ENCODE results near the gene MARCHF3.
"Not testable (repeated sequence)": the region's sequence is repeated elsewhere in the genome, so short reads cannot be mapped to it uniquely, and the experiment has no call there.

The MARCHF3 gene

DNA sequence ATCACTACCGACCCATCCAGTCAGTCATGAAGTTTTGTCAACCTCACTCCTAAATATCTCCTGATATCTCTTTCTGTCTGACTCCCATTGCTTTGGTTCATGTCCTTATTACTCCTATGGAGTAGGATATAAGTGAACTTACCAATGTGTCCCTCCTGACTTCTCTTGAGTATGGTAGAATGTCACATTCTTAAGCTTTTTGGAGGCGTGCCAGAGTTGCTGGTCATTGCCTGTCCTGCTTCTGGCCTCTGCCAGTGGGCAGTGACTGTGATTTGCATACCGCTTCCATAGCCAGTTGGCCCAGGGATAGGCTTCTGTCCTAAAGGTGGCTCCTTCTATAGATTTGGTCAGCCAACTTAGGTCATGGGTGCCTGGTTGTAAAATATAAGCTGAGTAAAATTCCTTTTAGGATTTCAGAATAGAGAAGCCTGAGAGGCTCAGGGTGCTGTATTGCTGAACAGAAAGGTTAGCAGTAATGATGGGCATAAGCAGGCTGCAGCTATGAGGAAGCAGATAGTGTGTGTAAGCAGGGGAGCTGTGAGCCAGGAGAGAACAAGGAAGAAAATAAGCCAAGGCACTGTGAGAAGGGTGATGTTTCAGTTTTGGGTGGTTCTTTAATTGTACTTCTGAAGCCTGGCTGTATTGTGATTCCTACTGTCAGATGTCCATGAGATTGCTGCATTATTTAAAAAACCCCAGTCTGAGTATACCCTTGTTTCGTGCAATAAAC, 16.1 kb upstream of the MARCHF3 start:
- no peak for DNase-seq (ENCODE audit: low spot score)

DNA sequence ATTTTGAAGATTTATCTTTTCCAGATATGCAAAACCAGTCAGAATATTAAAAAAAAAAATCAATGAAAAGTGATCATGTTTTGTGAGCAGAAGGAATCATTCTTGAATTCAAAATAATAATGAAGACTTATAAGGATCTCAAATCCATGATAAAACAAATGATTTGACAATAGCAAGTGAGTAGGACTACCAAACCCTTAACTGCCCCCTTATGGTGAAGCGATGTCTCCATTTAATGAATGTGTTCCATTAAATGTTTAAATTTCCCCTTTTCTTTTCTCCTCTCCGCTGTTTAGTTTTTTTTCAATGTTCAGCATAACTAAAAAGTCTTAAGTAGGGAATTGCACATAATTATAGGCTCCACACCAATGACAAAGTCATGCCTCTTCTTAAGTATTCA, 12.2 kb upstream of the MARCHF3 start:
- no peak for DNase-seq (ENCODE audit: low spot score)

DNA sequence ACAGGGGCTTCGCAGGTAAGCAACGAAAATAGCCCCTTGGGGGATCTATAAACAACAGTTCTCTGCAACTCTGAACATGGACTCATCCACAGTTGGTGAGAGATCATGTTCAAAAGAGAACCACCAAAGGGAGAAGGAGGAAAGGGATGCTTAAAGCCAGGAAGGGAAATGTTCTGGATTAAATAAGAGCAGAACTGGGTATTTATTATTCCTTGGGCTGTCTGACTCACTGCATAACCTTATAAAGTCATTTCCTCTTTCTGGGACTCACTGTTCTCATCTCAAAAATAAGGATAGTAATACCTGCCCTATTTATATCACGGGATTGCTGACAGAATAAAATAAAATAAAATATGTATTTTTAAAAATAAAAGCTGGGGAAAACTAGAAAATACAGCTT, 11.2 kb upstream of the MARCHF3 start:
- no peak for DNase-seq (ENCODE audit: low spot score)

DNA sequence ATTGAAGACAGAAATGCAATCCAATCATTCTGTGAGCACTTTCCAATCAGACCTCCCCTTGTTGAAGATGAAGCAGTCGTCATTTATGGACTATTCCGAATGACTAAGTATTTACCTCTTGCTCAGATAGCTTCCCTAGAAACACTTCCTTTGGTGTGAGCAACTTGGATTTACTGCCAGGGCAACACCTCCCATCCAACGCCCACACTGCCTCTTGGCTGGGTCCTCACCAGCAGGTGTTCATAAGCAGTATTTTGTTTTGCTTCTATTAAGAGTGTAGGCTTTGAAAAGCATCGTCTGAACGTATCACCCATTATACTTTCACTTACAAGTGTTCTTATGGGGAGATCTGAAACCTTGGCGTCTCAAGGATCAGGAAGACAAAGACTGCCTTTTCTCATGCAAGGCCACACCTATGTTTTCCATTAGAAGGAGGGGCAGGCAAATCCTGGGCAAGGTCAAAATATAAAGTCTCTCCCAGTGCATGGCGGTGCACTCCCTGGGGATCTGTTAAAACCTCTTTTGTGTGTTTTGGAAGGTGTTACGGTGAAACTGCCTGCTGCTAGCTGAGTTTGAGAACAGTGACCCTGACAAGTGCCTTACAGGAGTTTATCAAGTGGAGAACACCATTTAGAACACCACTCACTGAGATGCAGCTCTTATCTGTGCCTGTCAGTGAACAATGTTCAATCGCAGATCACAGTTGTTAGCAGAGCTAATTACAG, 10.6 kb upstream of the MARCHF3 start:
- no peak for DNase-seq (ENCODE audit: low spot score)

DNA sequence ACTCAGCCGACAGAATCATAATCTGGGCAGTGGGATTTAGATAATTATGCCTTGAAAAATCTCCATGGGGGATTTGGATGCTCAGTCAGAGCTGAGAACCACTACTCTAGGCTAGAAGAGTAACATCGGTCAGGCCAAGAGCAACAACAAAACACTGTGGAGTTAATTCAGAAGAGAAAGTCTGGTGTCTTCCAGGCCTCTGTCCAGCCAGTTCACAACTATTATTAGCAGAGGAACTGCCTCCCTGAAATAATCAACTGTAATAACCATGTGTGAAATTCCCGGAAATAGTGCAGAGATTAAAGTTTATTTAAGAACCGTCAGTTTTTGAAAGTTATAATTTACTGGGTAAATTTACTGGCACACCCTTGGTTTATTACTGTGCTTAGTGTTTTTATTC, 8.2 kb upstream of the MARCHF3 start:
- no peak for DNase-seq (ENCODE audit: low spot score)

DNA sequence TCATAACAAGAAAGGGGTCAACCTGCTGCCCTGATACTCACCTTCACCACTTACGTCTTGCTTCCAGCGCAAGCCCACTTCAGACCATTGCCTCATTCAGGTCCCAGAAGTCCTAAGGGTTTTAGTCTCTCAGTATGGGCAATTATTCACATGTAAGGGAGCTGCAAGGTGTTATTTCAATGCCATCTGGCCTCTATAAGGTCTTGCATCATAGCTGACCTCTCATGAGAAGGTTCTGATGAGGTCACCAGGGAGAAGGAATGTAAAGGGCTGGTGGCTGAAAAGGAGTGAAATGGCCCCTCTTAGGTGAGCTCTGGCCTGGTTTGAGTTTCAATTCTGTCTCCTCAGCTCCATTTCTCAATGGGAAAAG, 1.5 kb upstream of the MARCHF3 start:
- no peak for DNase-seq (ENCODE audit: low spot score)

DNA sequence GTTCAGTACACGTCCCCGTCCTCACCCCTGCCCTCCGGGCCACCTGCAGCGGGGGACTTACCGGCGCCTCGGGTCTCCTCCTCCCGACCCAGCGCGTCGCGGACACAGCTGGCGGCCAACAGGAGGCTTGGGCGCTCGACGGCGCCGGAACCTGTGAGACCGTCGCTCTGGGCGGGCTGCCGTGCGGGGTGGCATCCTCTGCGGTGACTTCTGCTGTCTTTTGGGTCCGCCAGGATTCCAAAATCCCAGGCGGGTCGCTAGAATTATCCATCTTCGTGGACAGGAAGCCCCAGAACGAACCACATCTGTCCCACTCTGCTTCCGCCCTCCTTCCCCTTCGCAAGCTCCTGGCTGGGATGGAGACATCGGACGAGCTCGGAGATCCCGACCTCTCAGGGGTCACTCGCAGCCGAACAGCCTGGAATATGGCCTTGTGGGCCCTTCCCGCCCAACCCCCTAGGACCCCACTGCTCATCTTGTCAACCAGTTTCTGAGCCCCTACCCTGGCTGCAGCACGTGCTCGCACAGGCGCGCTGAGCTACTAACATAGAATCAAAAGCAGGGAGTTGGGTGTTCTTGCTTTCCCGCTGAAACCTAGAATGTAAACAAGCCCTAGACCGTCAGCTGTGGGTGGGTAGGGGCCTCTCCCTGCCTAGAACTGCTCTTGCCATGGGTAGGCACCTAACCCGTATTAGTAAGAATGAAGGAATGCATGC, 947 bp upstream of the MARCHF3 start:
- DNase-seq (ENCODE audit: low spot score), result no peak

DNA sequence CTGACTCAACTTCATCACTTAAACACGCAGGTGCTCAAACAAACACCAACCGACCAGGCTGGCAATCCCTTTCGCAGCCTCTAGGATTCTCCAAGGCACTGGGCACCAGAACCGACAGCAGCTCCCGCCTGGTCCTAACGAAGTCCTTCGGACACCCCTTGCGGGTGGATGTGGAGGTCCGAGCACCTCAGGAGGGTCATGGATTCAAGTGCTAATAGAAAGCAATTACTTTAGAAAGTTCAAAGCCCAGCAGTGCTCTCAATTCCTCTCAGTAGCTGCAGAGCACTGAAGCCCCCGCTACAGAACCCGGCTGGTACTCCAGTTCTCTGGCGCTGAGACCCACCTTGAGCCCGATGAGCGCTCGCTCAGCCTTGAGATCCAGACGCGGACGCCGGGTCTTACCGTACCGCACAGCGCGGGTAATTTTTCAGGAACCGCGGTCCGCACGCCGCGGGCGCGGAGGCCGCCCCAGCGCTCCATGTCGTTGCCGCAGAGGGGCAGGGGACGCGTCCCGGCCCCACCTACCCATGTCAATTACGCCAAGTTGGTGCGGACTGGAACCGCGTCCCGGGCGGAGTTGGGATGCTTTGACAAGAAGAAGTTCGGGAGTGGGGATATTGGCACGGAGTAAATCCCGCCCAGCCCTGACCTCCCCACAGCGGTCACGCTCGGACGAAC, 638 bp downstream of the MARCHF3 start:
- DNase-seq (ENCODE audit: low spot score), result no peak

DNA sequence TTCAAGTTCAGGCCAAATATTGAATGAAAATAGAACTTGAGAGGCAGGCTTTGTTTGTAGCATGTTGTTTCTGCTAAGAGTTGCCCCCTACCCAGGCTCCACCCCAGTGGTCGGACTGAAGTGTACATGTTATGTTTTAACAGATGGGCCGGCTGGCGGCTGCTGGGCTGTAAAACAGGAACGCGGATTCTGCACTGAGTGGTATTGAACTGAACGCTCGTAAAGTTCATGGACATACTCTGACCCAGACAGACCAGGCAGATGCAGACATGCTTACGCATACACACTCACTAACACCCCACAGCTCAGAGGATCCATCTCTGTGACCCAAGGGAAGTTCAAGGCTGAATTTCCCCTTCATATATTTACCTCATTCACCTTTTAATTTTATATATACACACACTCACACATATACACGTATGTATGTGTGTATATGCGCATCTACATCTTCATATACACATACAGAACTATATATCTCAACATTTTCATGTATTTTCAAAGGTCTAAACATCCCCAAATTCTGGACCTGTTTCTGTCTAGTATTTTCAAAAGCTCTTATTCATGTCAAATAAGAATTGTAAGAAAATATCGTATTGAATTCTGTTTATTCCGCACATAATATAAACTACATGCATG, 1.4 kb downstream of the MARCHF3 start:
- no peak for DNase-seq (ENCODE audit: low spot score)

DNA sequence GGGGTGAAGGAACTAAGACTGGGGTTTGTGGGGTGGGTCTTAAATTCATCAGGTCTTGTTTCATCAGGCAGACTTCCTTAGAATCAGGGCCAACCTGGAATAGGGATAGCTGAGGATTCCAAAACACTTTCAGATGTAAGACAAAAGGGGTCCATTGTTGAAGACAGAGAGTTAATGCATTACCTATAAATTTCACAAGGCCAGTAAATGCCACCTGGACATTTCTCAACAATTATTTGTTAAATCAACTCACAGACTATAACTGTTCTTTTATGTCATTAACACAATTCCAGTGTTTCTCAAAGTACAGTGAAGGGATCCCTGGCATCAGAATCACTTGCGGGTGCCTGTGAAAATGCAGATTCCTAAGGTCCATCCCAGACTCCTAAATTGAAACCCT, 2.8 kb downstream of the MARCHF3 start:
- no peak for DNase-seq (ENCODE audit: low spot score)

DNA sequence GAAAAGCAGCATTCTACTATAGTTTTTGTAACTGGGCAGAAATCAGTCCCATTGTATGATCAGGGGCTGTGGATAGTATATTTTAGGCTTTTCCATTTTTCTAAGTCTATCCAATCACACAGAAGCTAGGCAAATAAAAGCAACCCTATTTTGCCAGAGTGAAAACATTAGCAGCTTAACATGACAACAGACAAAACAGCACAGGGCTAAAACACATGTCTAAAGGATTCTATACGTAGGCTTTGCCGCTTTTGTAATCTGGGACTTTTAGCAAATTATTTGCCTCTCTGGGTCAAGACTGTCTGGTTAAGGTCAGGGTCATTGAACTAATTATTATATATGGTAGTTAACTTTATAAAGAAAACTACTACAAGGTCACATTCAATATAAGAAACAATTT, 4.2 kb downstream of the MARCHF3 start:
- DNase-seq (ENCODE audit: low spot score), result no peak

DNA sequence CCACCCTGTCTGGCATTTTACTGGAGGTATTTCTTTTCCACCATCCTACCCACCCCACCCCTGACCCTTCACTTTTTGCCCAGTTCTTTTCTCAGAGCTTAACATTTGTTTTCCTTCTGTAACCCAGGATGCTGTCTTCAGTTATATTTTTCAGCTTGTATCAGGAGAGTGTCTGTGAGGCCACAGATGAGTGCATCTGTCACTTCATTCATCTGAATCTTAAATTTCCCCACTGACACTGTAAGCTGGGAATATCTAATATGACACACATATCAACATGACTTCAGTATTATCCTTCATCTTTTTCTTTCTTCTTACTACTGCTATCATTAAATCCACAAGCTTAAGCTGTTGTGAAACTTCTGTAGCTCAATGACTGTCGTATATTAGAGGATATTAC, 4.9 kb downstream of the MARCHF3 start:
- DNase-seq (ENCODE audit: low spot score), result no peak

DNA sequence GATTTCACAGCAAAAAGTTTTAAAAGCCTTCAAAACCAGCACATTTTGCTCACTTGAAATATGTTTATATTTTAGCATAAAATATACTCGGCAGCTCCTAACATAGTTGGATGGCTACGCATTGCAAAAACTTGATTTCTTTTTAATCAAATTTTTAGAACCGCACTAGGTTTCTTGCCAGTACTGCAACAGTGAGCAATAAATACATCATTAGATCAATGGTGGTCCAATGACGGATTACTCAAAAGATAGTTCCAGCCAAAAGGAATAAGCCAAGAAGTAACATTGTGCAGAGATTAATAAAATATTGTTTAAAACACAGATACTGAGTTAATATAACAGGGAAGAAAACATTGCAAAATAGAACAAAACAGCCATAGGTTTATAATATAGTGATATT, 5.5 kb downstream of the MARCHF3 start:
- no peak for DNase-seq (ENCODE audit: low spot score)

DNA sequence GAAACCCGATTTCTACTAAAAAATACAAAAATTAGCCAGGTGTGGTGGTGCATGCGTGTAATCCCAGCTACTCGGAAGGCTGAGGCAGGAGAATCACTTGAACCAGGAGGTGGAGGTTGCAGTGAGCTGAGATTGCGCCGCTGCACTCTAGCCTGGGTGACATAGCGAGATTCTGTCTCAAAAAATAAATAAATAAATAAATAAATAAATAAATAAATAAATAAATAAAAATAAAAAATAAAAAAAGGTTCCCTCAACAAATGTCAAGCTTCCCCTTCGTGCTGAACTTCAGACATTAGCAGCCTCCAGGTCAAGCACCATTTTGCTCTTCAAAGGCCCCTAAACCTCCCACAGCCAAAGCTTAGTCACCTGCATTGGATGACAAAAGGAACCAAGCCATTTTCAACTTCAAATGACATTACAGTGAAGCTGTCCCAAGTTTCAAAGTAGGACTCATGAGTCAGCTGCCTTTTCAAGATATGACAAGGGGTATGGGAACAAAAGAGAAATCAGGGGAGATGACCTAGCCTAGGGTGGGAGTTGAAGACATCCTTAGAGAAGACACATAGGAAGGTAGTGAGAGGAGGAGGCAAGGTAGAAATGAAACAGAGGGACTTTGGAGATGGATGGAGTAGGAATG, 6.7 kb downstream of the MARCHF3 start:
- not testable (repeated sequence) for DNase-seq (ENCODE audit: low spot score)

DNA sequence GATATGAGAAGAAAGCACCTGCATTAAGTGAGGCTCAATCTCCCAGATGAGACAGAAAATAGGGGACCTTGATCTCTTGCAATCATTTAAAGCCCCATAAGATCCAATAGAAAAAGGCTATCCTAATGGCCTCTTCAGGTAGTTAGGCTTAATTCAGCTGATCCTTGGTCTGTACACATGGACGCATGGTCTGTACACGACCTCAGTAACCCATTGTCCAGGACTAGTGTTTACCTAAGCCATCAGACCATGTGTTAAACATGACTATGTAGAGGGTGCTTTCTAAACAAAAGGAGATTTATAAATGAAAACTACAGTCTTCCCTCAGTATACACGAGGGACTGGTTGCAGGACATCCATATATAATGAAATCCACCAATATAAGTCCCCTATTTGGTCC, 7.5 kb downstream of the MARCHF3 start:
- no peak for DNase-seq (ENCODE audit: low spot score)

DNA sequence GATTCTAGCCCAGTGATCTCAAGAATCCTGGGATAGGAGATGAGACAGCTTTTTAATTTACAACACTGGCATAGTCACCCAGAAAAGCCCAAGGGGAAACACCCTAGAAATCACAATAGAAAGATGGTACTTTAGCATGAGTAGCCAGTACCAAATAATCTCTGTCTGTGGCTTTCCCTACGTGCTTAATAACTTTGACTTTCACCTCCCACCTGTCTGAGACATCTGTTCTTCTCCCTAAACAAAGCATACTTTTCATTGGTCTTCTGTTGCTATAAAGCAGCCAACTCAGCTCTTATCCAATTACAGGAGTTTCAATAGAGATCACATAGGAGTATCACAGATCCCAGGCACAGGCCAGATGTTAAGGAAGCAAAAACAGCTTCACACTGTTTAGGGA, 10.4 kb downstream of the MARCHF3 start:
- DNase-seq (ENCODE audit: low spot score), result no peak

DNA sequence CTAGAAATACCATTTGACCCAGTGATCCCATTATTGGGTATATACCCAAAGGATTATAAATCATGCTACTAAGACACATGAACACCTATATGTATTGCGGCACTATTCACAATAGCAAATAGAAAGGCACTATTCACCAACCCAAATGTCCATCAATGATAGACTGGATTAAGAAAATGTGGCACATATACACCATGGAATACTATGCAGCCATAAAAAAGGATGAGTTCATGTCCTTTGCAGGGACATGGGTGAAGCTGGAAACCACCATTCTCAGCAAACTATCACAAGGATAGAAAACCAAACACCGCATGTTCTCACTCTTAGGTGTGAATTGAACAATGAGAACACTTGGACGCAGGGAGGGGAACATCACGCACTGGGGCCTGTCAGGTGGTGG, 13.6 kb downstream of the MARCHF3 start:
- not testable (repeated sequence) for DNase-seq (ENCODE audit: low spot score)

DNA sequence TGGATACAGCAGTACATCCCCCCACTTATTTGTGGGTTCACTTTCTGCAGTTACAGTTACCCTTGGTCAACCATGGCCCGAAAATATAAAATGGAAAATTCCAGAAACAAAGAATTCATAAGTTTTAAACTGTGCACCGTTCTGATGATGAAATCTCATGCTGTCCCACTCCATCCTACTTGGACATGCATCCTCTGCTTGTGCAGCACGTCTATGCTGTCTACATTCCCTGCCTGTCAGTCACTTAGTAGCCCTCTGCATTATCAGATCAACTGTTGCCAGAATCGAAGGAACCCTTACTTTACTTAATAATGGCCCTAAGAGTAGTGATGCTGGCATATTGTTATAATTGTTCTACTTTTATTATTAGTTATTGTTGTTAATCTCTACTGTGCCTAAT, 14.6 kb downstream of the MARCHF3 start:
- DNase-seq (ENCODE audit: low spot score), result no peak

DNA sequence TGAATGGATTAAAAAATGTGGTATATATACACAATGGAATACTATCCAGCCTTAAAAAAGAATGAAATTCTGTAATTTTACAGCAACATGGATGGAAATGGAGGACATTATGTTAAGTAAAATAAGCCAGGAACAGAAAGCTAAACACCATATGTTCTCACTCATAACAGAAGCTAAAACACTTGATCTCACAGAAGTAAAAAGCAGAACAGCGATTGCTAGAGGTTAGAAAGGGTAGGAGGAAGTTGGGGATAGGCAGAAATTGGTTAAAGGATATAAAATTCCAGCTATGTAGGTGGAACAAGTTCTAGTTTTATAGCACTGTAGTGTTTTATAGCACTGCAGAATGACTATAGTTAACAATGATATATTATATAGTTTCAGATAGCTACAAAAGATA, 15.8 kb downstream of the MARCHF3 start:
- no peak for DNase-seq (ENCODE audit: low spot score)

DNA sequence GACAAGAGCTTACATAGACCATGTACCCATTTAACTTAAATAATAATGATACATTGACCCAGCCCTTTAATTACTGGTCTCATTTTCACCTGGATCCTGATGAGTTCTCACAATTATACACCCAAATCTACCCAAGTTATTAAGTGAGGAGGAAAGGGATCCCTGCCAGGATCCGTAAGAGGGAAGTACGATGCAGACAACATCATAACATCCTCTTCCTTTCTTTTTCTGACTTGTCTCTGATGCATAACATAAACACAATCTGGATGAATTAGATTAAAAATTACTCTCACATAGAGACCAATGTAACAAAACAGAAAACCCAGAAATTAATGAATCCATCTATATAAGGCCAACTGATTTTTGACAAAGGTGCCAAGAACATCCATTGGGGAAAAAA, 17.0 kb downstream of the MARCHF3 start:
- DNase-seq (ENCODE audit: low spot score), result no peak

DNA sequence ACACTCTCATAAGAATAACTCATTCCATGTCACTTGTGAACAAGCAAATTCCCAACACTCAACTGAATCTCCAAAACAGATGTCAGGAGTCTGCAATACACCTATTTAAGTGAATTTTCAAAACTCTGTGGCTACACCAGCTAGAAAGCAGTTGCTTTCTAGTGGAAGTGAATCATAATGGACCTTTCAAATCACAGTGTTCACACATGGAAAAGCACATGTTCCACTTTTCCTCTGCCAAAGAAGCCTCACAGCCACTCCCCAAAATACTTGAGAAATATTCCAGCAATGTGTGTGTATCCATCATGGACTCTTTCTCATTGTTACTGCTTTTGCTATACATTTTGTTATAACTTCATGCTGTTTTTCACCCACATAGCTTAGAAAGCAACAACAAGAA, 17.4 kb downstream of the MARCHF3 start:
- no peak for DNase-seq (ENCODE audit: low spot score)
